Left lung (tissue), 10 donors: ENCODE data around the gene DRD2. TPM values are rescaled to one million over a fixed set of nuclear protein-coding genes. Genes with fewer than 3 reads are reported as not detected.

Experiments used
- ATAC-seq: fragments of 200-7000 bp; cut with Tn5 transposase; one replicate; pipeline ENCODE4 v1.9.1; 2020; ENCODE audit warnings: moderate library complexity
- DNase-seq, 4 donors: peaks; one replicate each; pipeline ENCODE4 v3.0.0-alpha.2; 2013 to 2020
- H3K27ac ChIP-seq, 2 donors: fragments of 200-600 bp; sonication (generic) in 1 of 2; one replicate each; pipeline versions ENCODE4 v1.5.0 to v1.8.0; 2020 to 2021
- H3K27me3 ChIP-seq, 2 donors: fragments of 200-600 bp; sonication (generic) in 1 of 2; one replicate each; pipeline versions ENCODE4 v1.5.0 to v1.8.0; 2020 to 2021
- H3K36me3 ChIP-seq, 2 donors: fragments of 200-600 bp; sonication (generic) in 1 of 2; one replicate each; pipeline versions ENCODE4 v1.5.0 to v1.8.0; 2020 to 2021
- H3K4me1 ChIP-seq, 2 donors: fragments of 200-600 bp; one replicate each; pipeline ENCODE4 v1.8.0; 2021
- H3K4me3 ChIP-seq, 2 donors: fragments of 200-600 bp; sonication (generic) in 1 of 2; one replicate each; pipeline versions ENCODE4 v1.5.0 to v1.8.0; 2020 to 2021; ENCODE audit warnings: mild to moderate bottlenecking in 1 of 2
- H3K9me3 ChIP-seq, 2 donors: fragments of 200-600 bp; sonication (generic) in 1 of 2; one replicate each; pipeline versions ENCODE4 v1.5.0 to v1.8.0; 2020 to 2021
- CTCF ChIP-seq, 2 donors: fragments of 200-600 bp; sonication (generic) in 1 of 2; IDR thresholded peaks; one replicate each; pipeline versions ENCODE4 v1.5.0 to v1.8.0; 2021; ENCODE audit warnings: antibody characterized with exemption in 2 of 2
- intact Hi-C, 2 donors: fragments of 100-400 bp; cut with DNase I; formaldehyde crosslinking; loops; one replicate each; pipeline versions ENCODE4 v1.11.2 to v1.14.2; 2022
- polyA plus RNA-seq, 6 donors: library from polyadenylated mRNA; unstranded; fragments of 120-200 nt; gene quantifications; one replicate each; pipeline ENCODE4 v1.2.1, GENCODE V29; 2013; ENCODE audit not compliant: insufficient read length in 6 of 6
- total RNA-seq, 2 donors: library from RNA; stranded (reverse); fragmentation: NEBNext Ultra II Directional; extraction: Animal tissue kit (Norgen Biotek cat#: 25700); gene quantifications; one replicate each; pipeline ENCODE4 v1.2.1, GENCODE V29; 2021
- donor health status: DM: no; HTN: yes; CAD: no.
- donor health status: DM: no; HTN: no; CAD: no.

Gene DRD2
- total and polyA plus RNA-seq, 8 donors: 0.17 to 0.43 (median 0.22) TPM; not detected in 2

- TF ChIP-seq CTCF (IDR thresholded peaks at IDR 0.05): no peak
- H3K4me1 ChIP-seq: no peaks in the 10 kb centered on the region
- ATAC-seq (no peak), DNase-seq (no peak)
- no peaks in the 10 kb centered on the region for H3K9me3 ChIP-seq
- intact Hi-C loops: no loop called here
- no peak overlapping the region for H3K27ac ChIP-seq
- peaks cover 0 to 13% of the 10 kb centered on the region in 2 donors for H3K27me3 ChIP-seq
- no peak overlapping the region for H3K4me3 ChIP-seq
- no peaks in the 10 kb centered on the region for H3K36me3 ChIP-seq
Observed at GRCh38 chr11:113460469-113460868, 14.7 kb downstream of the DRD2 start.

- Histone ChIP-seq H3K36me3 (no peaks in the 10 kb centered on the region), H3K9me3 (no peaks in the 10 kb centered on the region), H3K4me1 (no peaks in the 10 kb centered on the region), H3K27ac (no peak overlapping the region), H3K4me3 (no peak overlapping the region), H3K27me3 (peaks cover 0 to 13% of the 10 kb centered on the region in 2 donors)
- no peak for TF ChIP-seq CTCF (IDR thresholded peaks at IDR 0.05)
- intact Hi-C loops: no loop called here
- ATAC-seq (no peak), DNase-seq (no peak)
Observed at GRCh38 chr11:113458189-113458588, 17.0 kb downstream of the DRD2 start.

- no peak for DNase-seq
- peaks cover 0 to 13% of the 10 kb centered on the region in 2 donors for H3K27me3 ChIP-seq
- H3K4me3 ChIP-seq: no peak overlapping the region
- intact Hi-C loops: no loop called here
- H3K9me3 ChIP-seq: no peaks in the 10 kb centered on the region
- no peaks in the 10 kb centered on the region for H3K36me3 ChIP-seq
- ATAC-seq: no peak
- H3K27ac ChIP-seq: no peak overlapping the region
- no peak for TF ChIP-seq CTCF (IDR thresholded peaks at IDR 0.05)
- no peaks in the 10 kb centered on the region for H3K4me1 ChIP-seq
Observed at GRCh38 chr11:113457784-113458183, 17.4 kb downstream of the DRD2 start.

GRCh38 chr11:113454455-113454854 is 20.7 kb downstream of the DRD2 start:
- no peak for TF ChIP-seq CTCF (IDR thresholded peaks at IDR 0.05)
- ATAC-seq: no peak
- H3K4me1 ChIP-seq: no peaks in the 10 kb centered on the region

GRCh38 chr11:113449743-113450142 is 25.5 kb downstream of the DRD2 start:
- no peak for TF ChIP-seq CTCF (IDR thresholded peaks at IDR 0.05)
- Histone ChIP-seq H3K36me3 (no peaks in the 10 kb centered on the region), H3K27me3 (peaks cover 0 to 11% of the 10 kb centered on the region in 2 donors), H3K9me3 (no peaks in the 10 kb centered on the region), H3K4me1 (no peaks in the 10 kb centered on the region), H3K4me3 (no peak overlapping the region), H3K27ac (no peak overlapping the region)
- no peak for DNase-seq
- no peak for ATAC-seq
- intact Hi-C loops: no loop called here

More at GRCh38 chr11:113454455-113454854, 20.7 kb downstream of the DRD2 start:
- Histone ChIP-seq H3K36me3 (no peaks in the 10 kb centered on the region), H3K27me3 (no peaks in the 10 kb centered on the region), H3K27ac (no peak overlapping the region), H3K9me3 (no peaks in the 10 kb centered on the region), H3K4me3 (no peak overlapping the region)
- no peak for DNase-seq
- intact Hi-C loops: no loop called here
